ENCODE results near the gene SMIM22. TPM values are rescaled to one million over a fixed set of nuclear protein-coding genes. Genes with fewer than 3 reads are reported as not detected.
A peak's percentile ranks its signal among the peaks of the same experiment; 100 is the strongest.

Gene SMIM22
- total and polyA plus RNA-seq, 10 donors: not detected

GRCh38 chr16:4820652-4821051 is 25.5 kb downstream of the SMIM22 start:
- 94 to 98% (median 96%) methylated on average over 6 of the region's 6 CpGs for WGBS, 5 donors
- H3K36me3 ChIP-seq: peaks cover 0 to 100% (median 97%) of the 10 kb centered on the region in 6 donors
- intact Hi-C loops (cut with DNase I; ENCODE audit: low total_unique reads): no loop called here

GRCh38 chr16:4825196-4825595 is 30.0 kb downstream of the SMIM22 start:
- WGBS, 5 donors: 93 to 96% (median 94%) methylated on average over 8 of the region's 8 CpGs
- Histone ChIP-seq H3K4me1 (no peaks in the 10 kb centered on the region), H3K27ac (no peak overlapping the region), H3K9me3 (no peaks in the 10 kb centered on the region), H3K27me3 (replicated peaks in 1 of 7) (no peaks in the 10 kb centered on the region), H3K36me3 (peaks cover 0 to 100% (median 99%) of the 10 kb centered on the region in 6 donors), H3K4me3 (no peak overlapping the region)
- intact Hi-C loops (cut with DNase I; ENCODE audit: low total_unique reads): no loop called here
- TF ChIP-seq, protein P1, sequence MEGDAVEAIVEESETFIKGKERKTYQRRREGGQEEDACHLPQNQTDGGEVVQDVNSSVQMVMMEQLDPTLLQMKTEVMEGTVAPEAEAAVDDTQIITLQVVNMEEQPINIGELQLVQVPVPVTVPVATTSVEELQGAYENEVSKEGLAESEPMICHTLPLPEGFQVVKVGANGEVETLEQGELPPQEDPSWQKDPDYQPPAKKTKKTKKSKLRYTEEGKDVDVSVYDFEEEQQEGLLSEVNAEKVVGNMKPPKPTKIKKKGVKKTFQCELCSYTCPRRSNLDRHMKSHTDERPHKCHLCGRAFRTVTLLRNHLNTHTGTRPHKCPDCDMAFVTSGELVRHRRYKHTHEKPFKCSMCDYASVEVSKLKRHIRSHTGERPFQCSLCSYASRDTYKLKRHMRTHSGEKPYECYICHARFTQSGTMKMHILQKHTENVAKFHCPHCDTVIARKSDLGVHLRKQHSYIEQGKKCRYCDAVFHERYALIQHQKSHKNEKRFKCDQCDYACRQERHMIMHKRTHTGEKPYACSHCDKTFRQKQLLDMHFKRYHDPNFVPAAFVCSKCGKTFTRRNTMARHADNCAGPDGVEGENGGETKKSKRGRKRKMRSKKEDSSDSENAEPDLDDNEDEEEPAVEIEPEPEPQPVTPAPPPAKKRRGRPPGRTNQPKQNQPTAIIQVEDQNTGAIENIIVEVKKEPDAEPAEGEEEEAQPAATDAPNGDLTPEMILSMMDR (IDR thresholded peaks at IDR 0.05 in 8 of 11, conservative IDR thresholded peaks at IDR 0.05 in 3 of 11): no peak
- no peak for DNase-seq

More at GRCh38 chr16:4820652-4821051, 25.5 kb downstream of the SMIM22 start:
- no peak overlapping the region for H3K27ac ChIP-seq
- H3K9me3 ChIP-seq: no peaks in the 10 kb centered on the region
- H3K4me3 ChIP-seq: no peak overlapping the region
- TF ChIP-seq POLR2AphosphoS5 (IDR thresholded peaks at IDR 0.05) (no peak), POLR2A (IDR thresholded peaks at IDR 0.05) (no peak)
- TF ChIP-seq, protein P1 (IDR thresholded peaks at IDR 0.05 in 8 of 11, conservative IDR thresholded peaks at IDR 0.05 in 3 of 11): no peak
- H3K27me3 ChIP-seq (replicated peaks in 1 of 7): no peaks in the 10 kb centered on the region
- no peaks in the 10 kb centered on the region for H3K4me1 ChIP-seq
- DNase-seq: peak; percentile 10

GRCh38 chr16:4826526-4826925 is 31.4 kb downstream of the SMIM22 start:
- TF ChIP-seq POLR2AphosphoS5 (IDR thresholded peaks at IDR 0.05) (no peak), POLR2A (IDR thresholded peaks at IDR 0.05) (no peak)
- TF ChIP-seq, protein P1 (IDR thresholded peaks at IDR 0.05 in 8 of 11, conservative IDR thresholded peaks at IDR 0.05 in 3 of 11): no peak
- no peak for DNase-seq
- intact Hi-C loops (cut with DNase I; ENCODE audit: low total_unique reads): no loop called here
- H3K4me1 ChIP-seq: no peaks in the 10 kb centered on the region
- H3K9me3 ChIP-seq: no peaks in the 10 kb centered on the region
- peaks cover 4 to 100% (median 99%) of the 10 kb centered on the region in 6 donors for H3K36me3 ChIP-seq
- H3K27me3 ChIP-seq (replicated peaks in 1 of 7): no peaks in the 10 kb centered on the region
- WGBS, 5 donors: 94 to 99% (median 96%) methylated on average over 4 of the region's 4 CpGs
- H3K27ac ChIP-seq: no peak overlapping the region
- H3K4me3 ChIP-seq: no peak overlapping the region

DNA sequence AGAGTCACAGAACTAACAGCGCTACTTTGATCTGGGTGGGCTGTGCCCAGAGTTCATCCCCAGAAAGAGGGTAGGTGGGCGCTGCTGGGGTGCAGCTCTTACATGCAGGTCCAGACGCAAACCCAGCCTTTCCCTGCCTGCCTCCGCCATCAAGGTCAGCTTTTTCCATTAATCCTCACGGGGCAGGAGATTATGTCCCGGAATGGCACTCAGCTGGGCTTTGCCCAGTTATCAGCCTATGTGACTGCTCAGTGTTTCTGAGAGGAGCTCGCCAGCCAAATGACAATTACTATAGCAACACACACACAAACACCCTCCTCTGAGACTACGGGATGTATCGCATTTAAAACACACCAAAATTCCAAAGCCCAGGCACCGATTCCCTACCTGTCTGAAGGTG is 31.8 kb downstream of the SMIM22 start:
- no peak for TF ChIP-seq POLR2AphosphoS5 (IDR thresholded peaks at IDR 0.05)
- no peak for TF ChIP-seq POLR2A (IDR thresholded peaks at IDR 0.05)
- TF ChIP-seq, protein P1 (IDR thresholded peaks at IDR 0.05 in 8 of 11, conservative IDR thresholded peaks at IDR 0.05 in 3 of 11): no peak
- H3K36me3 ChIP-seq: peaks cover 4 to 100% (median 99%) of the 10 kb centered on the region in 6 donors
- intact Hi-C loops (cut with DNase I; ENCODE audit: low total_unique reads): no loop called here
- 93 to 98% (median 95%) methylated on average over 10 of the region's 10 CpGs for WGBS, 5 donors
- H3K27me3 ChIP-seq (replicated peaks in 1 of 7): no peaks in the 10 kb centered on the region
- H3K9me3 ChIP-seq: no peaks in the 10 kb centered on the region
- no peak overlapping the region for H3K4me3 ChIP-seq
- DNase-seq: no peak
- no peak overlapping the region for H3K27ac ChIP-seq
- H3K4me1 ChIP-seq: peaks cover 0 to under 1% (median 0%) of the 10 kb centered on the region in 6 donors
